HL-60/S4 treated with phorbol 12-myristate 13-acetate at 8.2 ng/mL for 4 days and 3 days (cell line): Measurements from ENCODE around the gene IL17REL.

ENCODE experiments used
- in situ Hi-C: fragments of 300-500 bp; cut with MboI; formaldehyde crosslinking; loops from 2 replicates; pipeline ENCODE4 v1.15.0; 2022; ENCODE audit warnings: low sequenced_read_pairs

IL17REL gene

DNA sequence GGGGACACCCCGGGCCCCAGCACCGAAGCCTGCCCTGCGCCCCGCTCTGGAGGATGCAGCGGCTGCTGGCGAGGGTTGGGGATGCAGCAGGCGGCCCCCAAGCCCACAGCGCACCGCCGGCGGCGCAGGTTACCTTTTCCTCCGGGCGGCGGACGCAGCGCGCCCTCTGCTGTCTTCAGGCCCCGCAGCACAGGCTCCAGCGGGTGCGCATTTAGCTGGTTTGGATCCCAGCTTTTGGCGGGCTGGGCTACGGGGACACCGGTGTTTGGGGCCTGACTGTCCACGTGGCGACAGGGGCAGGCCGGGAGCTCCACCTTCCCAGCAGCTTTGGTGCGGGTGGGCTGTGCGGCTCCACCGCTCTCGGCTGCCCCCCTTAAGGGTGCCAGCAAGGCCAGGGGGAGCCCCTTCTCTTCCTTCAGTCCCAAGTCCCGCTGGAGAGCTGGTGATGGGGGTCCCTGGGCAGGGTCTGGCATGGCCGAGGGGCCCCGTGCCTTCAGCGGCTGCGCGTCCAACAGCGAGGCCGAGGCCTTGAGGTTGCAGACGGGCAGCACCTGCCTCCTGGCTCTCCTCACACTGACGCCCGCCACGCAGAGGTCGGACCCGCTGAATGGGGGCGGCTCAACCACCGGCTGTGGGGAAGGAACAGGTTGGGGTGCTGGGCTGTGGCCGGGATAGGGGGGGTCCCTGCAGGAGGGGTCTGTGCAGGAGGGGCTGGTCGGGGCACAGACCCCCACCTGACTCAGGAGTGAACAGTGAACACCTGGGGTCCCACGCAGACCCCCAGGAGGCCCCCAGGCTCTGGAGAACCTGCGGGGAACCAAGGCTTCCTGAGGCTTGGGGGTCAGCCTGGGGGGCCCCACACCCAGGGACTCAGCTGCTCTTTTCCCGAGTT, 18.0 kb upstream of the IL17REL start:
- in situ Hi-C loops: loop anchor here (10.0 to 25.0 kb wide), 2 partner anchors 96 to 268 kb away; no protein-coding TSS in a partner anchor

DNA sequence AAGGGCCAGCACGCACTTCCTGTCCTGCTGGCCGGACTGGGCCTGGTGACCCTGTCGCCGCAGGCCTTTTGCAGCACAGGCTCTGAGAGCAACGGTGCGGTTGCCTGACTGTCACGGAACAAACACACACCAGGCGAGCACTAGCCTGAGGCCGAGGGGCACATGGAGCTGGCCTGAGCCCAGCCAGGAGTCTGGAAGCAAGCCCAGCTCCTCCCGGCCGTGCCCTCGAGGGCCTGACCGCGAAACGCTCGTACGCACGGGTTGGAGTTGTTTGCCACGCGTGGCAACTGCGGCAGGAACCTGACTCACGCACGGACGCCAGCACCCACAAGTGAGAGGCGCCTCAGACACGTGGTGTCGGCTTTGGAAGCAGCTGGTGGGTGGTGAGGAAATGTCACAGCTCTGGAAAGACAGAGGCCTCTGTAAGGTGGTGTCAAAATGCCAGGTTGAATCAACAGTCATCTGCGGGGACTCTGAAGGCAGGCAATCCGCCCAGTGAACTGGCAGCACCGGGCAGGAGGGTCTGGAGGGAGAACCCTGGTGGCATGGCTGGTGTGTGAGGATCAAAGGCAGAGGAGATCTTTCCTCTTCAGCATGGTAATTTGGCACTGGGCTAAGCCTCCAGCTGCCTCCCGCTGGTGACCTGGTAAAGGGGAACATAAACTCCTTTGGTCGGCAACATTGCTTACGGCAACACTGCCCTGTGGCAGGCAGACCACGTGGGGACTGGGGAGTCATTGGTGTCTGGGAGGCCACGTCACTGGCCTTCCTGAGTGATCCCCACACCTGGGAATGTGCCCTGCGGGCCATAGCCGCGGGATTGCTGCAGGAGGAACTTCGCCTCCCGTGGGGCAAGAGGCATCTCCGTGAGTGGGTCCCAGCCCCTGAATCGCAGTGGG, 15.3 kb upstream of the IL17REL start:
- in situ Hi-C loops: loop anchor here (25.0 kb wide), 1 partner anchor 266 kb away; no protein-coding TSS in a partner anchor

DNA sequence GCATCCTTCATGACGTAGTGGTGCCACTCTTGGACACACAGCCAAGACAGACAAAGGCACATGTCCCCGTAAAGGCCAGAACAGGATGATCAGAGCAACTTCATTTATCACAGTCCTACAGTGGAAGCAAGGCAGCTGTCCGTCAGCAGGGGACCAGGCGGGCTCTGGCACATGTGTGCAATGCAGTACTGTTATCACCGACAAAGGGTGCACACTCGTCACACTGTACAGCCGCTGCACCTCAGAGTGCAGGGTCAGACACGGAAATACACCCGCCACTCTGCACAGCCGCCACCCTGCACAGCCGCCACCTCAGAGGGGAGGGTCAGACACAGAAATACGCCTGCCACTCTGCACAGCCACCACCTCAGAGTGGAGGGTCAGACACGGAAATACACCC, 13.4 kb upstream of the IL17REL start:
- in situ Hi-C loops: loop anchor here (25.0 kb wide), 1 partner anchor 264 kb away; no protein-coding TSS in a partner anchor

DNA sequence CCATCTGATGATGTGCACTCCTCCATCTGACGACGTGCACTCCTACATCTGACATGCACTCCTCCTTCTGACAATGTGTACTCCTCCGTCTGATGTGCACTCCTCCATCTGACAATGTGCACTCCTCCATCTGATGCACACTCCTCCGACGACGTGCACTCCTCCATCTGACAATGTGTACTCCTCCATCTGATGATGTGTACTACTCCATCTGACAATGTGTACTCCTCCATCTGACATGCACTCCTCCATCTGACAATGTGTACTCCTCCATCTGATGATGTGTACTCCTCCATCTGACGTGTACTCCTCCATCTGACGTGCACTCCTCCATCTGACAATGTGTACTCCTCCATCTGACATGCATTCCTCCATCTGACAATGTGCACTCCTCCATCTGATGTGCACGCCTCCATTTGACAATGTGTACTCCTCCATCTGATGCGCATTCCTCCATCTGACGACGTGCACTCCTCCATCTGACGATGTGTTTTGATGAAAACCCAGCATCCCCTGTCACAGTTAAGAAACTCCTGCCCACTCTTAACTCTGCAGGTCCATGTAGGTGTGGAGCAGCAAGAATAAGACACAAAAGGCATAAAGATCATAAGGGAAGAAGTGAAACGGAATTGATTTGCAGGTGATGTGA, 9.7 kb upstream of the IL17REL start:
- in situ Hi-C loops: no loop called here

- in situ Hi-C loops: no loop called here
These were observed 8.0 kb upstream of the IL17REL start for GRCh38 chr22:50020606-50021005.

DNA sequence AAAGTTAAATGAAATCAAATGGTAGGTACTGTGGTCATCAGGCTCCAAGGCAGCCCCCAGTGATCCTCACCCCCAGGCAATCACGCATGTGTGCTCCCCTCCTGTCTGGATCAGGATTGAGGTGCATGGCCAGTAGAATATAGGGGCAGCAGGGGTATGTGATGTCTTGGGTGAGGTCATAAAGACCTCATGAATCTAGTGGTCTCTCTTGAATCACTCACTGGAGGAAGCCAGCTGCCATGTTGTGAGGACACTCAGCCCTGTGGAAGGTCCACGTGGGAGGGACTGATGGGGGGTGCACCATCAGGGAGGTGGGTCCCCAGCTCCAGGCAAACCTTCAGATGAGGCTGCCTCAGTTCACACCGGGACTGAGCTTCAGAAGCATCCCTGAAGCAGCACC, 6.8 kb upstream of the IL17REL start:
- in situ Hi-C loops: no loop called here

DNA sequence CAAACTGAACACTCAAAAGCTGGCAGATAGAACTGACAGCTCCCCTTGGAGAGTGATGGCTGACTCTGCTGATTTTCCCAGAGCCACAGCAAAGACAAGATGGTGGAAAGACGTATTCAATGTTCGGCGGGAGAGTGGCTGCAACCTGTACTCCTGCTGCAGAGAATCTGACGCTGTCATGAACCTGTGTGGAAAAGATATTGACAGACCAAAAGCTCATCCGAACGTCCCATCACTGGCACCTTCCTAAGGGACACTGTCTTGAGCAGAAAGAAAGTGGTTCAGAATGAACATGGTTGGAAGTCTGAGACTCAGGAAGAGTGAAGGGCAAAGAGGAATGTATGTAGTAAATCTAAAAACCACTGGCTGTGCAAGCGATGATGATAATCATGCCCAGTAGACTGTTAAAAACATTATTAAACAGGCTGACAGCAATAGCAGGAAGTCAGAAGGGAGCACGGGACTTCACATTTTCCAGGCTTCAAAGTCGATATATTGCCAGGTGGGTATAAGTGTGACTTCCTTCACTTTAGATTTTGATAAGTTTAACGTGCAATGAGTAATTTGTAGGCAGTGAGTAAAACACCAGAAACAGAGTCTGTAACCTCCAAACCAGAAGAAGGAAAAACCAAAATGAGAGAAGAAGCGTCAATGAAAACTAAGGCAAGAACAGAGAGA, 6.2 kb upstream of the IL17REL start:
- in situ Hi-C loops: no loop called here

- in situ Hi-C loops: no loop called here
These were observed 5.2 kb upstream of the IL17REL start for GRCh38 chr22:50017701-50018224.

DNA sequence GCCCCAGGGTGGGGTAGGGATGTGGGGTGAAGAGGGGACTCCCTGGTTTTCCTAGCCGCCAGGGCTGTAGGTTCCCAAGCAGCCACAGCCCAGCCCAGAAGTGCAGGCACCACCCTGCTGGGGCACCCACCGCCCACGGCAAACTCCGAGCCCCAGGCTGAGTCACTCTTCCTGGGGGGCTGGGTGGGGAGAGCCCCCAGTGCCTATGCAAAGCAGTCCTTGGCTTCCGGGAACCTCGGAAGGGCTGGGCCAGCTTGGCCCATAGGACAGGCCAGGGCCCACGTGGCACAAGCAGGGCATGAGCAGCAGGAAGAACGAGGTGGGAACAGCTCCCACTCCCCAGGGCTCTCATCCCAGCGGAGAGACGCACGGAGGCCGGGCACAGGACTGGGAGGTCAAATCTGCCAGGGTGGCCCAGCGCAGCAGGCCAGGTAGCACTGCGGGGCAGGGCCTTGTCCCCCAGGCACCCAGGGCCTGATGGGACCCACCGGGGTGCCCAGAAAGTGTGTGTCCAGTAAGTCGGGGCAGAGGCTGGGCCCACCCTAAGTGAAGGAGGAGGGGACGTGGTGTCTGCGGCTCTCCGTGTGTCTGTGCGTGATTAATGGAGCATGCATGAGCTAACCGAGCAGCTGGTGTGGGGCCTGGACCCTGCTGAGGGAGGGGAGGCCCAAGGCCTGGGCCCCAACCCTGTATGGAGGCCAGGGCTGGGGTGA, 4.6 kb upstream of the IL17REL start:
- in situ Hi-C loops: no loop called here

GRCh38 chr22:50016308-50016987, 3.9 kb upstream of the IL17REL start:
- in situ Hi-C loops: no loop called here

DNA sequence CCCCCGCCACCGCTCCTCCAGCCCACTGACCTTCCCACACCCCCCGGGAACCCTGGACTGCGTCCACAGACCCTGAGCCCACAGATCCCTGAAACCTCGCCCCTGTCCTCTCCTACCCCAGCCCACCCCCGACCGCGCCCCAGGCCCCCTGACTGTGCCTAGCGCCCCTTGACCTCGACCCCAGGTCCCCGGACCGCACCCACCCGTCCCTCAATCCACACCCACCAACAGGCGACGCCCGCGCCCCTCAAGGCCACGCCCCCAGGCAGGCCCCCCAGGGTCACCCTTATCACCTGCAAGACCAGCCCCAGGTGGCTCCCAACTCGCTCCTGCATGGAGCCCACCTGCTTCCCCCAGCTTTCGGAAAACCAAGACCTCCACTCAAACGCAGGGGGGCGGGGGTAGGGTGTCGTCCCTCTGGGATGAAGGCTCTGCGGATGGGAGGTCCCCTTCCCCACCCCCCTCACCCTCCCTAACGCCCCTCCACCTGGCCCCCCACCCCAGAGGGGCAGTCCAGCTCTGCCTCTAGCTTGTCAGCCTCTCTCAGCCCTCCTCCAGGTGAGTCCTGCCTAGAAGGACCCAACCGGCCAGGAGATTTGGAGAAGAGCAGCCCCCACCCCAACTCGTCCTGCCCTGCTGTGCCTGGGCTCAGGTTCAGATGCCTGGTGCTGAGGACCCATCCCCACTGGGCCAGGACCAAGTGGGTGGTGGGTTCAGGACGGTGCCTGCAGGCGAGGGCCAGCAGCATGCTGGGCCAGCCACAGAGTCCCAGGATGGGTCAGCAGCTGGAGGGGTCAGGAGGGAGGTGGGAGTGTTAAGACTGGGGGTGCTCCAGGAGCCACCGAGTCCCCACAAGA, 3.1 kb upstream of the IL17REL start:
- in situ Hi-C loops: no loop called here

- in situ Hi-C loops: no loop called here
These were observed 2.3 kb upstream of the IL17REL start for GRCh38 chr22:50014655-50015401.

DNA sequence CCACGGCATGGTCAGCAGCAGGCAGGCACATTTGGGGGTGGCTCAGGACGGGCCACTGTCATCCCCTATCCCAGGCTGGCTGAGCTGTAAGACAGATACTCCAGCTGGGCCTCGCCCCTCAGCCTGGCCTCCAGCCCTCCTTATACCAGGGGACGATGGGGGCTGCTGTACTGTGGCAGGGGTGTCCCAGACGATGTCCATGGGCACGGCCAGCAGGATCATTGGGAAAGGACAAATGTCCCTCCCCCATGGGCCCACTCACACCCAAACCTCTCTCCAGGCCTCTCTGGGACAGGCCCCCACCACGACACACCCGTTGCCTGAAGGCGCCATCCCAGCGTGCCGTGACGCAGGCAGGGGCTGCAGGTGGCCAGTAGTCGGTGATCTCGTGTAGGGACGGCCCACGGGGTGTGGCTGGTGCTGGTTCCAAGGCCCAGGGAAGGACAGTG, 1.5 kb upstream of the IL17REL start:
- in situ Hi-C loops: no loop called here

DNA sequence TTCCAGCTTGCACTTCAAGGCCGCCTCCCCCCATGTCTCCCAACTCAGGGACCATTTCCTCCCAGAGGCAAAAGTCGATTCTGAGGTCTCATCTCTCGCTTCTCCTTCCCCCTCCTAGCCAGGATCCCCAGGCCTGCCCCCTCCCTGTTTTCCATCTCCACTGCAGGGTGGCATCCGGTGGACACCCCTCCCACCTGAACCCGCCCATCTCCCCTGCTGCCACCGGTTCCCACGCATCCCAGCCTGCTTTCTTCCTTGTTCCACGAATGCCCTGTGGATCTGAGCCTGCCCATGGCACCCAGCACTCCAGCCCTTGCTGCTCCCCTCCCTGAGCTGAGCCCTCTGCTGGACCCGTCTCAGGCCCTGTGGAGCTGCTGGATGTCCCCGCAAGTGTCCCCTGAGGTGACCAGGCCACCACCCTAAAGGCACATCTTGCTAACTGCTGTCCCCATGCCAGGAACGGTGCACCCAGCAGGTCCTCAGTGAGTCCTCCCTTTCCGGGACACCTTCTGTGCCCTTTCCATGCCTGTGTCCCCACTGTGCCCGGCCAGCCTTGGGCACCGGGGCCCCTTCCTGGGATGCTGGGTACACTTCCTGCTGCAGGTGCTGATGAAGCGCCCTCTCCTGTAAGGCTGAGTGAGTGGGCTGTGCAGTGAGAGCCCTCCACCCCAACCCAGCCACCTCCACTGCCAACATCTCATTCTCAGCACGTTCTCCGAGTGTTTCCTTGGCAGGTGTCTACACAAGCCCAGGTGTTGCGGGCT, 936 bp downstream of the IL17REL start:
- in situ Hi-C loops: no loop called here

DNA sequence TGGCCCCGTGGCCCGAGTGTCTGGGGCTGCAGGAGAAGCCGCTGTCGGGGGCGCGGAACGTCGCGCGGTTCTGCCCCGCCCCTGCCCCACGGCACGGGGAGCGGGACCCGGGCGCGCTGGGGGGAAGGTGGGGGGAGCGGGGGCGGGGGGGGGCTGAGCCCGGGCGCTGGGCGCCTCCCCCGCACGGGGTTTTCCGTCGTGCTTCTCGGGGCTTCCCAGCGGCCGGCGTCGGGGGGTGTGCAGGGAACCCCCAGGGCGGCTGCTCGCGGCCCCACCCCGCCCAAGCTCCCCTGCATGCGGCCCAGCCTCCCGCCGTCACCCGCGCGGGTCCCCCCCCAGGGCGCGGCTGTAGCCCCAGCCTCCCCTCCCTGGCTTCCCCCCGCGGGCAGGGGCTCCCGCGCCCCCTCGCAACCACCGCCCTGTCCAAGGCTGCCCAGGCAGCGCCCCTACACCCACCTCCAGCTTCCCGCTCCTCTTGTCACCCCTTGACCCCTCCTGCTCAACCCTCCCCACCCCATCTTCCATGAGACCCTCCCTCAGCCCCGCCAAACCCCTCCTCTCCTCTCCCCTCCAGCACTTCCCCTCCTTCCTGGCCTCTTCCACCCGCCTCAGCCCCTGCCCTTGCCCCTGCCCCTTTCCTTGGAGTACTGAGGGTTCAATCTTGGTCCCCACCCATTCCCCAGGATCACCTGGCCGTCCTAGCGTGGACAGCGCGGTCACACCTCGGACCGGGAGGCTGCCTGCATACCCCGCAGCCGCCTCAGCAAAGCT, 1.7 kb downstream of the IL17REL start:
- in situ Hi-C loops: no loop called here
